CD4-positive, alpha-beta T cell treated with Interleukin-4 for 4 hours (primary cell): Measurements from ENCODE around the gene HTT.

Experiments
- DNase-seq: peaks from one replicate; pipeline ENCODE4 v3.0.0-alpha.2; 2020

The HTT gene

GRCh38 chr4:3177905-3178304 lies 103.4 kb downstream of the HTT start:
- DNase-seq: no peak

DNA sequence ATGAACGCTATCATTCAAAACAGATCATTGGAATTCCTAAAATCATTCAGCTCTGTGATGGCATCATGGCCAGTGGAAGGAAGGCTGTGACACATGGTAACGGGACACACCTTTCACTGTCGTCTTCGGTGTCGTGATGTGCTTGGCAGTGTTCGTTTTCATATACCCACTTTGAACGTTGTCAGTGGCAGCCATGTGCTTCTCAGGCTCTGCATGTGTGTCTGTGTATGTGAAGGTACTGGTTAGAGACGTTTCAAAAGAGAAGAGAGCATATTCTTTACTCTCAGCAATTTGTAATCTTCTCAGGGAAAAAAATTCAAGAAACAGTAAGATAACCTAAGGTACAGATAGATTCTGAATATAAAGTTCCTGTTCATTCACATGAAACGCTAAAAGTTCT lies 103.9 kb downstream of the HTT start:
- DNase-seq: no peak

GRCh38 chr4:3179126-3179706 lies 104.7 kb downstream of the HTT start:
- no peak for DNase-seq

DNA sequence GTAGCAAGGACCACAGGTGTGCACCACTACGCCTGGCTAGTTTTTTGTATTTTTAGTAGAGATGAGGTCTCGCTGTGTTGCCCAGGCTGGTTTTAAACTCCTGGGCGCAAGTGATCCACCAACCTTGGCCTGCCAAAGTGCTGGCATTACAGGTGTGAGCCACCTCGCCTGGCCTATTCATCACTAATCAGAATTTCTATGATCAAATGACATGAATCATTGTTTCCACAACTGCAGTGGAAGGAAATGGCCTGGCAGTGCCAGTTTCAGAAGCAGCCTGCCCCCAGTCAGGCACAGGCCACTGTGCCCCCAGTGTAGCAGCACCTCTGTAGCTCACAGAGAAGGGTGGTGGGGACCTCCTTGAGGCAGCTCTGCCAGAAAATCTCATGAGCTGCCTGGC lies 108.5 kb downstream of the HTT start:
- no peak for DNase-seq

- no peak for DNase-seq
Measured at GRCh38 chr4:3184725-3185124, 110.2 kb downstream of the HTT start.

DNA sequence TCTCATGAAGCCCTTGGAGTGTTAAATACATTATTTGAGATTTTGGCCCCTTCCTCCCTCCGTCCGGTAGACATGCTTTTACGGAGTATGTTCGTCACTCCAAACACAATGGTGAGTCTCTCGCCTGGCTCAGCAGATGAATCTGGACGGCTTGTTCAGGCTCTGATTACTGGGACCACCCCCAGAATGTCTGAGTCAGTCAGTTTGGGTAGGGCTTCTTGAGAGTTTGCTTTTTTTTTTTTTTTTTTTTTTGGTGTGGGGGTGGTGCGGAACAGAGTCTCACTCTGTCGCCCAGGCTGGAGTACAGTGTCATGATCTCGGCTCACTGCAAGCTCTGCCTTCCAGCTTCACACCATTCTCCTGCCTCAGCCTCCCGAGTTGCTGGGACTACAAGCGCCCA lies 112.1 kb downstream of the HTT start:
- DNase-seq: no peak

DNA sequence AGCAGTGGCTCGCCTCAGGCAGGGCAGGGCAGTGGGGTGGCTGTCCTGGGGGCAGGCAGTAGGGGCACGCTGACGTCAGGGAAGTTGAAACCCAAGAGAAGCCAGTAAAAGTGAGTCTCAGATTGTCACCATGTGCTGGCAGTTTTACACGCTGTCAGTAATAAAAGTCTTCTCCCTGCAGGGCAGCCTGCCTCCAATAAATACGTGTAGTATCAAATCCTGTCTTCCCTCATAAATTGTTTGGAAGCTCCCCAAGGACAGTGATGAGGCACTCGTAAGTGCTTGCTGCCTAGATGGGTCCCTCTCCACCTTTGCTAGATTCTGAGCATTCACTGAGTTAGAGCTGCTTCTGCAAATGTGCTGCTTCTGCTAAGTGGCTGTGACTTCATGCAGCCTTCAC lies 113.6 kb downstream of the HTT start:
- DNase-seq: no peak

DNA sequence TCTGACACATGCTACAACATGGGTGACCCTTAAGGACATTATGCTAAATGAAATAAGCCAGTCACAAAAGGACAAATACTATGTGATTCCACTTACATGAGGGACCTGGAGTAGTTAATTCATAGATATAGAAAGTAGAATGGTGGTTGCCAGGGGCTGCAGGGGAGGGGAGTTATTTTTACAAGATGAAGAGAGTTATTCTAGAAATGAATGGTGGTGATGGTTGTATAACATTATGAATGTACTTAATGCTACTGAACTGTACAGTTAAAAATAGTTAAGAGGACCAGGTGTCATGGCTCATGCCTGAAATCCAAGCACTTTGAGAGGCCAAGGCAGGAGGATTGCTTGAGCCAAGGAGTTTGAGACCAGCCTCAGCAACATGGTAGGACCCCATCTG lies 115.0 kb downstream of the HTT start:
- no peak for DNase-seq

- no peak for DNase-seq
Measured at GRCh38 chr4:3190549-3190948, 116.1 kb downstream of the HTT start.

GRCh38 chr4:3192188-3192587 lies 117.7 kb downstream of the HTT start:
- DNase-seq: peak; percentile 56

DNA sequence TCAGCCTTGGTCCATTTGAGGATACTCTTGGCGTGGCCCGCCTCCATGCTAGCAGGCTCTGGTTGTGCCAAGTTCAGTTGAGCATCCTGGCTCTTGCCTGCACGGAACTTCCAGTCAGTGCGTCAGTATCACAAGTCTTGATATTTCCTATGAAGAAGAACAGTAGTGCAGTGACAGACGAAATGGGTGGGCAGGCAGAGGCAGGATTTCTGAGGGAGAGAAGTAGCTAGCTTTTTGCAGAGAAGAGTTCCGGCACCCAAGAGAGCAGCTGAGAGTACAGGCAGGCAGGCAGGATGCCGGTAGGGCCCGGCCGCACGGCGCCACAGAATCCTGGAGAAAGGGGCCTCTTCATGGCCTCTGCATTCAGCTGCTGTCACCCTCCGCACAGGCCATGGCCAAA lies 118.3 kb downstream of the HTT start:
- DNase-seq: no peak

- DNase-seq: peak; percentile 54
Measured at GRCh38 chr4:3193531-3194203, 119.2 kb downstream of the HTT start.

GRCh38 chr4:3196670-3197359 lies 122.3 kb downstream of the HTT start:
- peak; percentile 25 for DNase-seq

GRCh38 chr4:3197366-3198105 lies 123.1 kb downstream of the HTT start:
- no peak for DNase-seq

GRCh38 chr4:3198906-3199305 lies 124.4 kb downstream of the HTT start:
- DNase-seq: no peak

GRCh38 chr4:3199653-3200422 lies 125.4 kb downstream of the HTT start:
- DNase-seq: no peak

- DNase-seq: no peak
Measured at GRCh38 chr4:3200423-3201090, 126.1 kb downstream of the HTT start.

GRCh38 chr4:3201718-3202702 lies 127.5 kb downstream of the HTT start:
- peak; percentile 85 for DNase-seq

- DNase-seq: peak; percentile 28
Measured at GRCh38 chr4:3202836-3203820, 128.6 kb downstream of the HTT start.

DNA sequence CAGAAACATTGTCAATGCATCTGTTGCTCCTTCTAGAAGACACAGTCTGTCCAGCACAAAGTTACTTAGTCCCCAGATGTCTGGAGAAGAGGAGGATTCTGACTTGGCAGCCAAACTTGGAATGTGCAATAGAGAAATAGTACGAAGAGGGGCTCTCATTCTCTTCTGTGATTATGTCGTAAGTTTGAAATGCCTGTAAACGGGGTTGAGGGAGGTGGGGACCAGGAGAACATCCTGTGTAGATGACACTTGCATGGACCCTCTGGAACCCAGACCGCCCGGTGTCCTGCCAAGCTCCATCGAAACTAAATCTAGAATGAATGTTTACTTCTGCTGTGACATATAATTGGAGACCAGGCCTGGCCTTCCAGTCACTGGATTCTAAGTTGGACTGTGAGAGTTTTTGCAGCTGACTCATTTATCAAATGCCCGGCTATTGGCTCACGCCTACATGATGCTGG lies 129.5 kb downstream of the HTT start:
- DNase-seq: no peak
